ENCODE measurements around the gene PRND. TPM values are rescaled to one million over a fixed set of nuclear protein-coding genes. Genes with fewer than 3 reads are reported as not detected.
A peak's percentile ranks its signal among the peaks of the same experiment; 100 is the strongest.

PRND gene
- total and polyA plus RNA-seq, 2 of the 13 experiments (the other 11 are each of a cell fraction or from before 2014, with no cell fraction given), result not detected

DNA sequence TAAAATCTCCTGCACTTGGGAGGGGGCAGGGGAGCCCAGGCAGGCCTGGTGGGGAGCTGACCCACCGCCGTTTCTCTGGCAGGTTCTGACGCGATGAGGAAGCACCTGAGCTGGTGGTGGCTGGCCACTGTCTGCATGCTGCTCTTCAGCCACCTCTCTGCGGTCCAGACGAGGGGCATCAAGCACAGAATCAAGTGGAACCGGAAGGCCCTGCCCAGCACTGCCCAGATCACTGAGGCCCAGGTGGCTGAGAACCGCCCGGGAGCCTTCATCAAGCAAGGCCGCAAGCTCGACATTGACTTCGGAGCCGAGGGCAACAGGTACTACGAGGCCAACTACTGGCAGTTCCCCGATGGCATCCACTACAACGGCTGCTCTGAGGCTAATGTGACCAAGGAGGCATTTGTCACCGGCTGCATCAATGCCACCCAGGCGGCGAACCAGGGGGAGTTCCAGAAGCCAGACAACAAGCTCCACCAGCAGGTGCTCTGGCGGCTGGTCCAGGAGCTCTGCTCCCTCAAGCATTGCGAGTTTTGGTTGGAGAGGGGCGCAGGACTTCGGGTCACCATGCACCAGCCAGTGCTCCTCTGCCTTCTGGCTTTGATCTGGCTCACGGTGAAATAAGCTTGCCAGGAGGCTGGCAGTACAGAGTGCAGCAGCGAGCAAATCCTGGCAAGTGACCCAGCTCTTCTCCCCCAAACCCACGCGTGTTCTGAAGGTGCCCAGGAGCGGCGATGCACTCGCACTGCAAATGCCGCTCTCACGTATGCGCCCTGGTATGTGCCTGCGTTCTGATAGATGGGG is 3.0 kb downstream of the PRND start (continued):
- TF ChIP-seq, protein P1, sequence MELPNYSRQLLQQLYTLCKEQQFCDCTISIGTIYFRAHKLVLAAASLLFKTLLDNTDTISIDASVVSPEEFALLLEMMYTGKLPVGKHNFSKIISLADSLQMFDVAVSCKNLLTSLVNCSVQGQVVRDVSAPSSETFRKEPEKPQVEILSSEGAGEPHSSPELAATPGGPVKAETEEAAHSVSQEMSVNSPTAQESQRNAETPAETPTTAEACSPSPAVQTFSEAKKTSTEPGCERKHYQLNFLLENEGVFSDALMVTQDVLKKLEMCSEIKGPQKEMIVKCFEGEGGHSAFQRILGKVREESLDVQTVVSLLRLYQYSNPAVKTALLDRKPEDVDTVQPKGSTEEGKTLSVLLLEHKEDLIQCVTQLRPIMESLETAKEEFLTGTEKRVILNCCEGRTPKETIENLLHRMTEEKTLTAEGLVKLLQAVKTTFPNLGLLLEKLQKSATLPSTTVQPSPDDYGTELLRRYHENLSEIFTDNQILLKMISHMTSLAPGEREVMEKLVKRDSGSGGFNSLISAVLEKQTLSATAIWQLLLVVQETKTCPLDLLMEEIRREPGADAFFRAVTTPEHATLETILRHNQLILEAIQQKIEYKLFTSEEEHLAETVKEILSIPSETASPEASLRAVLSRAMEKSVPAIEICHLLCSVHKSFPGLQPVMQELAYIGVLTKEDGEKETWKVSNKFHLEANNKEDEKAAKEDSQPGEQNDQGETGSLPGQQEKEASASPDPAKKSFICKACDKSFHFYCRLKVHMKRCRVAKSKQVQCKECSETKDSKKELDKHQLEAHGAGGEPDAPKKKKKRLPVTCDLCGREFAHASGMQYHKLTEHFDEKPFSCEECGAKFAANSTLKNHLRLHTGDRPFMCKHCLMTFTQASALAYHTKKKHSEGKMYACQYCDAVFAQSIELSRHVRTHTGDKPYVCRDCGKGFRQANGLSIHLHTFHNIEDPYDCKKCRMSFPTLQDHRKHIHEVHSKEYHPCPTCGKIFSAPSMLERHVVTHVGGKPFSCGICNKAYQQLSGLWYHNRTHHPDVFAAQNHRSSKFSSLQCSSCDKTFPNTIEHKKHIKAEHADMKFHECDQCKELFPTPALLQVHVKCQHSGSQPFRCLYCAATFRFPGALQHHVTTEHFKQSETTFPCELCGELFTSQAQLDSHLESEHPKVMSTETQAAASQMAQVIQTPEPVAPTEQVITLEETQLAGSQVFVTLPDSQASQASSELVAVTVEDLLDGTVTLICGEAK (IDR thresholded peaks at IDR 0.05), result no peak
- TF ChIP-seq, protein P1 (CRISPR knock-in tag; IDR thresholded peaks at IDR 0.05), result 0 out of 2 replicates have a peak, but pooled peaks have one; percentile 27
- no peak for TF ChIP-seq KLF11 (CRISPR knock-in tag; IDR thresholded peaks at IDR 0.05)
- peak; percentile 57; the same call in 1 of the 2 replicates for TF ChIP-seq SAFB2 (CRISPR knock-in tag; IDR thresholded peaks at IDR 0.05; ENCODE audit: borderline replicate concordance, low read depth)
- TF ChIP-seq EEA1 (CRISPR knock-in tag; IDR thresholded peaks at IDR 0.05; ENCODE audit: borderline replicate concordance), result no peak
- no peak for TF ChIP-seq U2AF1 (optimal IDR thresholded peaks at IDR 0.05; ENCODE audit: low read depth, low read length)
- TF ChIP-seq ZNF629 (CRISPR knock-in tag; conservative IDR thresholded peaks at IDR 0.05), result no peak
- 0 out of 2 replicates have a peak, but pooled peaks have one; percentile 40 for TF ChIP-seq ZNF782 (CRISPR knock-in tag; IDR thresholded peaks at IDR 0.05; ENCODE audit: borderline replicate concordance)
- 0 out of 2 replicates have a peak, but pooled peaks have one; percentile 45 for TF ChIP-seq SRY (CRISPR knock-in tag; IDR thresholded peaks at IDR 0.05)

Measured in HepG2 (cell line).